GM19397 (cell line): ENCODE results near the gene OPRD1.
"Not testable (repeated sequence)": the region's sequence is repeated elsewhere in the genome, so short reads cannot be mapped to it uniquely, and the experiment has no call there.

ENCODE experiments used
- ATAC-seq: cut with Tn5 transposase; IDR thresholded peaks from one replicate; pipeline ENCODE4 v1.9.1; 2021; ENCODE audit warnings: mild to moderate bottlenecking, moderate library complexity; ENCODE audit not compliant: unreplicated experiment

The OPRD1 gene

DNA sequence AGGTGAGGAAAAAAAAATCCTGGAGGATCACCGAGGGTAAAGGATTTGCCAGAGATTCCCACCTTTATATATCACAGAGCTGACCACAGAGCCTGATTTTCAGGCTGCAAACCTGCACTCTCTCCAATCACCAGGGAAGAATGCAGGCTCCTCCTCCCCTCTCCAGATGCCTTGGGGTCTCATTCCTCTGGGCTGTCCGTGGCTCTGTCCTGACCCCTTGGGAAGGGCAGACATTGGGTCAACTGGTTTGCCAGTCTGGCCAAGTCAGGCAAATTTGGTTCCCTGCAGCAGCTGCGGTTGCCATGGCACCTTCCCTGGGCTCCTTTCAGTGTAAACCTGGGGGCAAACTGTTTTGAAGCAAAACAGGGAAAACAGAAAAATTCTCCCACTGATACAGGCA lies 11.6 kb upstream of the OPRD1 start:
- ATAC-seq = no peak

DNA sequence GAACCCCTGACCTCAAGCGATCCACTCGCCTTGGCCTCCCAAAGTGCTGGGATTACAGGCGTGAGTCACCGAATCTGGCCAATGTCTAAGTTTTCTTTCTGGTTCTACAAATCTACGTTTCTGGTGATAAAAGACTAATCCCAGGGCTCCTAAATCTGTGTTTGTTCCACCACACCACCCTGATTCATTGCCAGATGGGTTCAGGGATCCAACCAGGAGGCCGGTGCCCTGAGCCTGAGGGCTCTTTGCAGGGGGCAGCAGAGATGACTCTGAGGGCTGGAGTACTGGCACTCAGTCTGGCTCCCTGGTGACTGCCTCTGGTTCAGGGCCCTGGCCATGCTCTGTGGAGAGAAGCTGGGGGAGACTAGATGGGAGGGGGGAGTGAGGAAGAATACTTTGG lies 10.5 kb upstream of the OPRD1 start:
- ATAC-seq = no peak

DNA sequence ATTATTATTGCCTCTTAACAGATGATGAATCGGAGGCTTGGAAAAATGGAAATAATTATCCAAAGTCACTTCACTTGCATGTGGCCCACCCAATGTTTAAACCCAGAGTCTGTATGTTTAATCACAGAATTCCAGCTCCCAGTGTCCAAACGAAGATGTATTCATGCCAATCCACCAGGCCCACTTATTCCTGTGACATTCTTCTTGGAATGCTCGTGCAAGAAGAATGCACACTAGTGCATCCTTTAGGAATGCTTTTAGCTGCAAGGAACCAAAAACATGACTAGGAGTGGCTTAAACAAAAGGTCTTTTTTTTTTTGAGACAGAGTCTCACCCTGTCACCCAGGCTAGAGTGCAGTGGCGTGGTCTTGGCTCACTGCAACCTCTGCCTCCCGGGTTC lies 8.9 kb upstream of the OPRD1 start:
- no peak for ATAC-seq

DNA sequence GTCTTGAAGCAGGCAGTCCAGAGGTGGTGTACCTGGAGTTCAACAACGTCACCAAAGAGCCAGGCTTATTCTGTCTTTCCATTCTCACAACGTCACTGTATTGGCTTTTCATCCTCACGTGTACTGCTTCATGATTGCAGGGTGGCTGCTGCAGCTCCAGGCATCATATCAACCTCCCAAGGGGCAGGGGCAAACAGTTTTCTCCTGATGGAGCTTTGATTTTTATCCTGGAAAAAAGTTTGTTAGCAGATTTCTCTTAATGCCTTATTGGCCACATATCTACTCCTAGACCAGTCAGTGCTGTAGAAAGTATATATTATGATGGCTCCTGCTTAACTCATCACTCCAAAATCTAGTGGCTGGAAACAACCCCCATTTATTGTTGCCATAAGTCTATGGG lies 8.3 kb upstream of the OPRD1 start:
- no peak for ATAC-seq

DNA sequence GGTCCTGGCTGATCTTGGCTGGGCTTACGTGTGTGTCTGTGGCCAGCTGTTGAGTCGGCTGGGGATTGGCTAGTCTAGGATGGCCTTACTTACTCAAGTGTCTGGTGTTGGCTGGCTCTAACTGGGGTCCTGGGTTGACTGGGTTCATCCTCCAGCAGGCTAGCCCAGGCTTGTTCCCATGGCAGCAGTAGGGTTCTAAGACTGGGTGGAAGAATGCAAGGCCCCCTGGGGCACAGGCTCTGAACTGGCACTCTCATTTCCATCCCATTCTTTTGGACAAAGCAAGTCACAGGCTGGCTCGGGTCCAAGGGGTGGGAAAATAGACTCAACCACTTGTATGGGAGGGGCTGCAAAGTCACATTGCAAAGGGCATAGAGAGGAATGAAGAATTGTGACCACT lies 7.9 kb upstream of the OPRD1 start:
- ATAC-seq = no peak

DNA sequence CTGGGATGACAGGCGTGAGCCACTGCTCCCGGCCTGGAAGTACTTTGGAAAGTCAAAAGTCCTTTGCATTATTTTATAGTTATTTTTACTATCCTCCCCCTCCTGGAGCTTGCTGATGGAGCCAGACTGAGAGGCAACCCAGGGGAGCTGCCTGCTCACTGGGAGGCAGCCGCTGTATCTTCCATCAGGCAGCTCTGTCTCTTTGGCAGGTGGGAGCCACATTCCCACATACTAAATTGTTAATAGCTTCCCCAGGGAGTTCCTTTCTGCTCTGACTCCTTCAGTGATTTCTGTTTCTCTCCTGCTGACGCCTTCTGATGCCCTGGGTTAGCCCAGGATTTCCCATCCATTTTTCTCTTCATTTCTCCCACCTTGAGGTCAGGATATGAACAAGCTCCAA lies 4.9 kb upstream of the OPRD1 start:
- no peak for ATAC-seq

DNA sequence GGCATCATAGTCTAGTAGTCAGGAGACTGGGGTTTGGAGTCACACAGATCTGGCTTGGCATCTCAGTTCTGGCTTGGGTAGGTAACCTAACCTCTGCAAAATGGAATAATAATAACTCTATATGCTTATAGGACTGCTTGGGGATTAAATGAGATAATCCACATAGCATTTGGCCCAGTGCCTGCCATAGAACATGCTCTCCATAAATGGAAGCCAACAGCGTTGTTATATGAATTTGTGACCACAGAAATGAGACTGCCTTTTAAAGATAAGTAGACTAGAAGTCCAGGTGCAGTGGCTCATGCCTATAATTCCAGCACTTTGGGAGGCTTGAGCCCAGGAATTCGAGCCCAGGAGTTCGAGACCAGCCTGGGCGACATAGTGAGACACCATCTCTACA lies 4.0 kb upstream of the OPRD1 start:
- no peak for ATAC-seq

DNA sequence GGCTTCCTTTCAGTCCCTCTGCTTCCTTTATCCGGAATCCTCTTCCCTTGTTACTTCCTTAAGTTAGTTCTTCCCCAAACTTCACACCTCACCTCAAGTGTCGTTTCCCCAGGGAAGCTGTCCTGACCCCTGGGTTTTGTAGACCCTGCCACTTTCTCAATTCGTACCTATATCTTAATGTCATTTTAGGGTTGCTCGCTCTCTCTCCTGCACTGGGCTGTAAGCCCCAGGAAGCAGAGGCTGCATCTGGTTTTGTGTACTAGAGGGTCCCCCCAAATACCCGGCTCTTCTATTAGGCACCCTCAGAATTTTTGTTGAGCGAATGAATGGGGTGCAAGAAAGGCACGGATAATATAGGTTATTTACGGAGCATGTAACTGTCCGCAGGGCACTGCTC lies 603 bp upstream of the OPRD1 start:
- ATAC-seq = no peak

DNA sequence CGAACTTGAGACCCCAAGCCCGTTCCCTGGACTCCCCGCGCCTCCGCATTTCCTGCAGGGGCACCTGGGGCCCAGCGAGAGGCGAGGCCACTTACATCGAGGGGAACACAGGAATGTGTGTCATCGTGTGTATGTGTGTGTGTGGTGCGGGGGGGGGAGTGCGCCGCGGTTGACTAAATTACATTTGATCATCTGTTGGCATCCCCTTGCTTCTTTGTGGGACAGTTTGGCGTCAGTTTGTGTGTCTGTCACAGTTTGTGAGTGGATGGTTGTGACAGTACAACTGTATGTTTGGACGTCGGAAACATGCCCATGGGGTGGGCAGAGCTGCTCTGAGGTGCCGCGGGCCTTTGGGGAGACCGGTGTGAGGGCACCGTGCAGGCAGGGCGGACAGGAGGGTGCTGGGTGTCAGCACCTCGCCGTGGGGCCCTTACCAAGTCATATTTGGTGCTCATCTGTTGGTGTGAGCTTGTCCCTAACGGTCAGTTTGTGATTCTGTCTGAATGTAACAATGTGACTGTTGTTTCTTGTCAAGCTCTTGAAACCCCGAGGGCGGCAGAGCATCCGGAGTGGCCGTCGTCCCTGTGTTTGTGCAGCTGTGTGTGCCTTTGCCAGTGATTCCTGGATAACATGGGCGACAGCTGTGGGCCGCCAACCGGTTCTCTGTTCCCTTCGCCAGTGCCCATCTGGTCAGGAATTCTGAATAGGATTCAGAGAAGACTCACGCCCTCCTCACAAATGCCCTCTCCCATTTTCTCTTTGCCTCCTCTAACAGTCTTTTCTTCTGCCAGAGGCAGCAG lies 899 bp downstream of the OPRD1 start:
- no peak for ATAC-seq

DNA sequence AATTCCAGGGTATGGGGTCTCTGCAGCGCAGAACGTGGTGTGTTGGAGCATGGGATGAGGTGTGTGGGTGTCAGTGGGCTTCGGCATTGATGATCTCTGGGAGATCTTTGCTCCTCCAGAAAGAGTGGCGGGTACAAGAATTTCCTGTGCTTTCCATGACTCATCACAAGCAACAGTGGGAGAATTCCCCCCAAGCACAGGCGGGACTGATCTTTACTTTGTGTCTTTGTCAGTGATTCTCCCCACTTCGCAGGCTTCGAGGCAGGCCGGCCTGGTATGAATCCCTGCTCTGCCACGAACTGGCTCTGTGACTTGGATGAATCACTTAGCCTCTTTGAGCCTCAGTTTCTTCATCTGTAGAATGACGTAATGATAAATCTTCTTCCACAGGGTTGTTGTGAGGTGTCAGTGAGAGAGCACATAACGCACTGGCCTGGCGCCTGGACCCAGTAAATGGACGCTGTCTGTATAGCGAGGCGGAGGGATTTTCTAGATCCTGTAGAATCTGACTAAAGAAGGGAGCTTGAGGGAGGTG lies 2.0 kb downstream of the OPRD1 start:
- ATAC-seq = no peak

DNA sequence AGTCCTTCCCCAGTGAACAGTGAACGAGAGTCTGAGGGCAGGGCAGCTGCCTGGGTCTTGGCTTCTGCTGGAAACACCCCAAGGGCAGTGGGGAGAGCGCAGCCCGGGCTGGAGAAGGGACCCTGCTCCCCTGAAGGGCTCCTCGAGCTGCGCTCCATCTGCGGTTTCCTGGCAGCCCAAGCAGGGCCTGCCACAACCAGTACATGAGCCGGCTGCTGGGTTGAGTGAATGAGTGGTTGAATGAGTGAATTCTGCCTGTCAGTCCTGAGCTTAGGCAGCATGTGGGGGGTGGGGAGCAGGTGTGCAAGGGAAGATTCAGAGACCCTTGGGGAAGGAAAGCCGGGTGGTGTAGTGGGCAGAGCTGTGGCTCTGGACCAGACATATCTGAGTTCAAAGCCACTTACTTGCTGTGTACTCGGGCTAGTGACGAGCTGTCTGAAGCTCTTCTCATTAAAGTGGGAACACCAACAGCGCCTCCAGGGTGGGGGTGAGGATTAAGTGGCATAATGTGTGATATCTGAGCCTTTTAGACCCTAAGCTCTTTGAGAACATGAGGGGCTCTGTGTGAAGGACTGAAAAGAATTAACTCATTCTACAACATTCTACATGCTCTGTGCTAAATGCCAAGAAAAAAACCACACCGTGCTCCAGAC lies 3.7 kb downstream of the OPRD1 start:
- ATAC-seq = no peak

DNA sequence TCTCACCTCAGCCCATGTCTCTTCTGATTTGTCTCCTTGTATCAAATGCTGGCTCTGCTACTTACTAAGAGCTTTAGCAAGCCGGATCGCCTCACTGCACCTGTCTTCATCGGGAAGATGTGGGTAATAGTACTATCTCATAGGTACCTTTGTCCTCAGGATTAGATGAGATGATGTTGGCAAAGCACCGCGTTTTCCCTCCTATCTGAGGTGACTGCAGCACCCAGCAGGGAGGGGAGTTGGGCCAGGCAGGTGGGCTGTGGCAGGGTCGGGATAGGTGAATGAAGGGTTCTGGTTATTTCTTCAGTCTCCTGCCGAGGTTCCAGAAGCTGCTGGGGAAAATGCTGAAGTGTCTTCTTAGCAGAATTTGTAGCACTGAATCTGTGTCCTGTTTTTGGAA lies 5.2 kb downstream of the OPRD1 start:
- ATAC-seq = no peak

DNA sequence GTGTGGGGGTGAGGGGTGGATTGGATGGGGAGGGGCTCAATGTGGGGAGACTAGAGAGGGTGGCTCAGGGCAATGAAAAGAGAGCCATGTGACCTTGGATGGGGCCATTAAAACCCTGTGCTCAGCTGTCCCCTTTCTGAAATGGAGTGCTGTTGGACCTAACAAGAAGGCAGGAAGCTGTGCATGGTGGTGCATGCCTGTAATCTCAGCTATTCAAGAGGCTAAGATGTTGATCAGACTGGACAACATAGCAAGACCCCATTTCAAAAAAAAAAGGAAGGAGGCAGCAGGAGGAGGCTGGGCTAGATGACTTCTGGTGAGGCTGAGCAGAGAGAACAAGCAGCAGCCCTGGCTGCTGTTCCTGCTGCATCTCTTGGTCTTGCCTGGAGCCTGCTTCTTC lies 7.0 kb downstream of the OPRD1 start:
- no peak for ATAC-seq

DNA sequence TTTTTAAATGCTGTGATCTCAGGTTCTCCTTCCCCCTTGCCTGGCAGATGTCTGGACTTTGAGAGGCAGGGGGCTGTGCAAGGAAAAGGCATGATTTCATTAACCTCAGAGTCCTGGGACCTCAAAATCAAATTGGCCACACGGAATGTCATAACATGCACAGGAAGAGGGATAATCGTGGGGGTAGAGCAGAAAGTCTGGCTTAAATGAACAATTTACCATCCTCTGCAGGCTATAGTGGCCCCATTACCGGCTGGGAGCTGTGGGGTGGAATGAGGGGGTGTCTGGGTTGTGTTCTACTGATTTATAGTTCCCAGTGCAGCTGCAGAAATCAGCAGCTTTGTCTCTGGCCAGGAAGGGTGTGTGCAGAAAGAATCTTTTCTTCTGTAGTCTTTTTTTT lies 10.8 kb downstream of the OPRD1 start:
- no peak for ATAC-seq

DNA sequence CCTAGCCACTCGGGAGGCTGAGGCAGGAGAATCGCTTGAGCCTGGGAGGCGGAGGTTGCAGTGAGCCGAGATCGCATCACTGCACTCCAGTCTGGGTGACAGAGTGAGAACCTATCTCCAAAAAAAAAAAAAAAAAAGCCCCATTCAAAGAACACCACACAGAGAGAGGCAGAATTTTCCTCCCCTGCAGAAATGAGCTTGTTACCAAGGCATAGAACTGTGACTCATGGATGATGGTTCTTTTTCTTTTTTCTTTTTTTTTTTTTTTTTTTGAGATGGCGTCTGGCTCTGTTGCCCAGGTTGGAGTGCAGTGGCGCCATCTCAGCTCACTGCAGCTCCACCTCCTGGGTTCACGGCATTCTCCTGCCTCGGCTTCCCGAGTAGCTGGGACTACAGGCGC lies 12.1 kb downstream of the OPRD1 start:
- ATAC-seq = not testable (repeated sequence)

DNA sequence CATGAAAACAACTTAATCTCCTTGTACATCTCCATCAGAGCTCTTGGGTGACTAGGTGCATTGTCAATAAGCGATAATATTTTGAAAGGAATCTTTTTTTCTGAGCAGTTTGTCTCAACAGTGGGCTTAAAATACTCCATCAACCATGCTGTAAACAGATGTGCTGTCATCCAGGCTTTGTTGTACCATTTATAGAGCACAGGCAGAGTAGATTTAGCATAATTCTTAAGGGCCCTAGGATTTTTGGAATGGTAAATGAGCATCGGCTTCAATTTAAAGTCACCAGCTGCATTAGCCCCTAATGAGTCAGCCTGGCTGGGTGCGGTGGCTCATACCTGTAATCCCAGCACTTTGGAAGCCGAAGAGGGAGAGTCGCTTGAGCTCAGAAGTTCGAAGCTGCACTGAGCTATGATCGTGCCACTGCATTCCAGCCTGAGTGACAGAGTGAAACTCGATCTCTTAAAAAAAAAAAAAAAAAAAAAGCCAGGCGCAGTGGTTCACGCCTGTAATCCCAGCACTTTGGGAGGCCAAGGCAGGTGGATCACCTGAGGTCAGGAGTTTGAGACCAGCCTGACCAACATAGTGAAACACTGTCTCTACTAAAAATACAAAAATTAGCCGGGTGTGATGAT lies 16.4 kb downstream of the OPRD1 start:
- not testable (repeated sequence) for ATAC-seq

DNA sequence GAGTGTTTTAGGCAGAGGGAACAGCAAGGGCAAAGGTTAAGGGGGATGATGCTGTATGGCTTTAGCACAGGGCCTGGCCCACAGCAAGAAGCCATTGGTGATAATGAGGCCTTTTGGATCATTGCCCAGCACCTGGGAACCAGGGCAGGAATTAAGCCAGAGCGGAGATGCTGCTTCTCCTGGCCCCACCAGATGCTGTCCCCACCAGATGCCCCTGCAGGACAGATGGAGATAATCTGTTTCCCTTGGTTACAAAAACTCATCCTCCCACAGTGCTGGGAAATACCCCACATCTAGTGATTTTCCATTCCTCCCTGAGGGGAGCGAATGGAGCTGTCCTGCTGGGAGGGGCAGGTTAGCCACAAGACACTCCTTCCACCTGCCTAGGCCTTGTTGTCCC lies 18.8 kb downstream of the OPRD1 start:
- no peak for ATAC-seq

DNA sequence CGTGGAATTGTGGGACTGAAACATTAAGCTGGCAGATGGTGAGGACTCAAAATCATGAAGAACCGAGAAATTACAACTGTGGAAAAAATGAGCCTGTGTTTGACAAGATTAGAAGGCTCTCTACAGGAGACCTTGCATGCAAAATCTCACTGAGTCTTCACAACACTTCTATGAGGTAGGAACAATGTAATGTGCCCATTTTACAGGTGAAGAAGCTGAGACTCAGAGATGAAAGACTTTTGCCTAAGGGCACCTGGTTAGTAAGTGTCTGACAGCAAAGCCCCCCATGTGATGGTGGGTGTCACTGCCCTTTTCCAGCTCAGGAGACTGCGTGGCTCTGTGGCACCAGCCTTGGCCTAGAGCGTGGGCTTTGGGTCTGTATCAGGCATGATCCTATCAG lies 21.0 kb downstream of the OPRD1 start:
- no peak for ATAC-seq

DNA sequence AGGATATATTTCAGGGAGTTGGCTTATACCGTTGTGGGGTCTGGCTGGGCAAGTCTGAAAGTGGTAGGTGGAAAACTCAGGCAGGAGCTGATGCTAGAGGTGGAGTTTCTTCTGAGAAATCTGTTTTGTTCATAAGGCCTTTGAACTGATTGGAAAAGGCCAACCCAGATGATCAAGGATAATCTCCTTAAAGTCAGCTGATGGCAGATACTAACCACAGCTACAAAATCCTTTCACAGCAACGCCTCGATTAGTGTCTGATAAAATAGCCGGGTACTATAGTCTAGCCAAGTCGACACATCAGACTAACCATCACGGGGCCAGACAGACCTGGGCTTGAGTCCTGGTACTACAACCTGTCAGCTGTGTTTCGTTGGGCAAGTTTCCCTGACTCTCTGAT lies 21.4 kb downstream of the OPRD1 start:
- ATAC-seq = no peak

DNA sequence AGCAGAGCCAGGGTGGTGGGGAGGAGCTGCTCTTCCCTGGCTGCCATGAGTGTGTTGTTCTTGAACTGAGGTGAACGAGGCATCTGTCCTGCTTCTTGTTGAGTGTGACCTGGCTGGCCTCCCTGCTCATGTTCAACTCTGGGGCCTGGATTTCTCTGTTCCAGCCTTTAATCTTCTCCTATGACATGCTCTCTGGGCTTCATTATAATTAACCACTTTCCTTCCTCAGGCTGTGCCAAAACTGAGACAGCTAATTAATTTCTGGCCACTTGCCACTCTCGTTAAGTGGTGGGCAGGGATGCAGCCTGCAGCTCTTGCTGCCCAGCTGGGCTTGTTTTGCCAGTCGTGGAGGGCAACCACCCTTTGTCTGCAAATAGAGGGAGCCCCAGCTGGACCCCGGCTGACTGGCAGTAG lies 23.3 kb downstream of the OPRD1 start:
- ATAC-seq = no peak

DNA sequence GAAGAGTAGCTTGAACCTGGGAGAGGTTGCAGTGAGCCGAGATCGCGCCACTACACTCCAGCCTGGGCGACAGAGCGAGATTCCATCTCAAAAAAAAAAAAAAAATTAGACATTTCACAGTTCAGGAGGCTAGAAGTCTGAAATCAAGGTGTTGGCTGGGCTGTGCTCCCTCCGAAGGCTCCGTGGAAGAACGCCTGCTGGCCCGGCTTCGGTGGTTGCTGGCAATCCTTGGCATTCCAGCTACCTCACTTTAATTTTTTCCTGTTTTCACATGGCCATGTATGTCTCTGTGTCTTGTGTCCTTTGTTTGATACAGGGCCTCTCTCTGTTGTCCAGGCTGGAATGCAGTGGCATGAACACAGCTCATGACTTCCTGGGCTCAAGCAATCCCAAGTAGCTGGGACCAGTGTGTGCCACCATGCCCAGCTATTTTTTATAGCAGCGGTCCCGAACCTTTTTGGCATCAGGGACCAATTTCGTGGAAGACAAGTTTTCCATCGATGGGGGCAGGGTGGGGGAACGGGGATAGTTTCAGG lies 24.5 kb downstream of the OPRD1 start:
- ATAC-seq = no peak
